Vagina (tissue), 2 donors: ENCODE results near the gene CADM1. TPM values are rescaled to one million over a fixed set of nuclear protein-coding genes. Genes with fewer than 3 reads are reported as not detected.

ENCODE experiments used
- DNase-seq, 2 donors: peaks; one replicate each; pipeline ENCODE4 v3.0.0-alpha.2; 2017; ENCODE audit errors: extremely low spot score in 2 of 2
- H3K27ac ChIP-seq: fragments of 200-600 bp; sonication (generic); one replicate; pipeline ENCODE4 v1.5.1; 2019
- H3K27me3 ChIP-seq: fragments of 200-600 bp; sonication (generic); one replicate; pipeline ENCODE4 v1.5.1; 2019
- H3K36me3 ChIP-seq, 2 donors: fragments of 200-600 bp; sonication (generic); one replicate each; pipeline ENCODE4 v1.5.1; 2017 to 2019
- H3K4me1 ChIP-seq: fragments of 200-600 bp; sonication (generic); one replicate; pipeline ENCODE4 v1.5.1; 2019
- H3K4me3 ChIP-seq, 2 donors: fragments of 200-600 bp; sonication (generic); 1 replicate in 1 of 2; 2 replicates in 1 of 2; pipeline ENCODE4 v1.5.1; 2016 to 2019
- H3K9me3 ChIP-seq: fragments of 200-600 bp; sonication (generic); one replicate; pipeline ENCODE4 v1.5.1; 2019
- CTCF ChIP-seq, 3 experiments: fragments of 450-650 bp in 2 of 3; fragments of 200-600 bp in 1 of 3; sonication (generic) in 1 of 3; IDR thresholded peaks; one replicate each; pipeline ENCODE4 v1.5.1; 2017 to 2019; ENCODE audit warnings: antibody characterized with exemption in 3 of 3, mild to moderate bottlenecking in 2 of 3, moderate library complexity in 2 of 3
- POLR2A ChIP-seq, 2 donors: fragments of 450-650 bp; IDR thresholded peaks; one replicate each; pipeline ENCODE4 v1.6.1; 2017; ENCODE audit warnings: antibody characterized with exemption in 2 of 2, mild to moderate bottlenecking in 2 of 2, moderate library complexity in 2 of 2
- POLR2AphosphoS5 ChIP-seq, 2 donors: sonication (generic); formaldehyde crosslinking; IDR thresholded peaks; one replicate each; pipeline ENCODE4 v1.9.0; 2017; ENCODE audit warnings: antibody characterized with exemption in 2 of 2, mild to moderate bottlenecking in 2 of 2, low read depth in 1 of 2; ENCODE audit not compliant: insufficient read depth in 1 of 2
- intact Hi-C: fragments of 100-400 bp; cut with DNase I; formaldehyde crosslinking; loops from one replicate; pipeline ENCODE4 v1.15.1; 2023
- total RNA-seq: library from RNA; depleted of rRNA; stranded (reverse); fragments of >200 nt; gene quantifications from one replicate; pipeline ENCODE4 v1.2.3, GENCODE V29; 2016

CADM1 gene
- total RNA-seq, 1 donor from 2014 or later, result 37.1 TPM

DNA sequence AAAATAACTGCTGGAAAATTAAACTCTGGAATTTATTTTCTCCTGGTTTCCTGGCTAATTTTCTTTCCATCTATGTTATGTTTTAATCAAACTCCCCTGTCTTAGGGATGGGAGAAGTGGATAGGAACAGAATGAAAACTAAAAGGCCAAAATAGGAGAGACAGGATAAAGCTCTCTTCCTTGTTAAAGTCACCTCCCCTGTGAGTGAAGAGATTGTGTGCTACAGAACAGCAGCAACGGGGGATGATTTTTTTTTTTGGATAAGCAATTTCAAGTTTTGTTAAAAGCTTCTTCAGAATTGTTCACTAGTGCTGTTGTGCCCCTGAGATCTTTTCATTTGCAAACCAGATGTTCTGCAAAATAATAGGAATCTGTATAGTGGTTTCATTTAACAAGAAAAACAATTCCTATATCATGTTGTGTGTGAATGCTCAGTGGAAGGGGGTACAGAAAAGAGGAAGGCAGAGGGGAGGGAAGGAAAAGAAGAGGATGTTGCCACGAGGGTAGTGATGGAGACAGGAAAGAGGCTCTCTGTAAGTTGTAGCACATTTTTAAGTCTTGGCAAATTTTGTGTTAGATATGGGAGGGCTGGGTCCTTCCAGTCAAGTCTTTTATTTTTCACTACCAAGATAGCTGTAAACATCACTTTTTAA, 301.2 kb downstream of the CADM1 start:
- Histone ChIP-seq H3K27ac (no peak overlapping the region), H3K9me3 (no peaks in the 10 kb centered on the region), H3K4me1 (no peaks in the 10 kb centered on the region), H3K36me3 (no peaks in the 10 kb centered on the region), H3K27me3 (no peaks in the 10 kb centered on the region), H3K4me3 (no peak overlapping the region)
- intact Hi-C loops, result no loop called here
- TF ChIP-seq POLR2A (IDR thresholded peaks at IDR 0.05) (no peak), CTCF (IDR thresholded peaks at IDR 0.05) (no peak), POLR2AphosphoS5 (IDR thresholded peaks at IDR 0.05; ENCODE audit: insufficient read depth in 1 of 2, low read depth in 1 of 2) (no peak)
- no peak for DNase-seq

GRCh38 chr11:115202074-115202473, 302.1 kb downstream of the CADM1 start:
- Histone ChIP-seq H3K4me1 (no peaks in the 10 kb centered on the region), H3K27me3 (no peaks in the 10 kb centered on the region), H3K4me3 (no peak overlapping the region), H3K36me3 (no peaks in the 10 kb centered on the region), H3K27ac (no peak overlapping the region), H3K9me3 (no peaks in the 10 kb centered on the region)
- TF ChIP-seq POLR2AphosphoS5 (IDR thresholded peaks at IDR 0.05; ENCODE audit: insufficient read depth in 1 of 2, low read depth in 1 of 2) (no peak), CTCF (IDR thresholded peaks at IDR 0.05) (no peak), POLR2A (IDR thresholded peaks at IDR 0.05) (no peak)
- intact Hi-C loops, result no loop called here
- no peak for DNase-seq

DNA sequence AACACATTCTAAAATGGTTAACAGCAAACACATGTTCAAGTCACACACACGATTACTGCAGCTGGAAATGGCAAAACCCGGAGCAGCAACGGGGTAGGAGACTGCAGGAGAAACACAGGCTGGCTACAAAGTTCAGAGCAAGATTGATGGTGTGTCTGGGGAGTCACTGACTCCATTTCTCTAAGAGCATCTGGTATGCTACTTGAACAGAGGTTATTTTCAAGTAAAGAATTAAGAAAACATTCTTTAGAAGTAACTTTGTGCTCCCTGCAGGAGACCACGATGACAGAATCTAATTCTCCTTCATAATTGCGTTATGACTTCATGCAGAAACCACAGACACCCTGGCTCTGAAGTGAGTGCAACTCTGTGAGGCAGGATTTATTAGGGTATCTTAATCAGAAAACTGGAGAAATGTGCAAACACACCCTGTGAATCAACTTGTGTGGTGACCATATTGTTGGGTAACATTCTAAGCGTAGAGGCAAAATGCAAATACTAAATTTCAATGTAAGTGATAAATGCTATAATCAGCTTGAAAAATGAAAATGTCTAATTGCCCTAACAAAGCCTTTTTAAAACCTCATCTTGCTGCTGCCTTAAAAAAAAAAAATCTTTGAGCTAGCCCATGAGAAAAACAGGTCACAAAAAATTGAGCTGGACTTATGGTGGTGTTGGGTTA, 303.0 kb downstream of the CADM1 start:
- no peak overlapping the region for H3K4me3 ChIP-seq
- DNase-seq, result no peak
- H3K27ac ChIP-seq, result no peak overlapping the region
- H3K4me1 ChIP-seq, result no peaks in the 10 kb centered on the region
- H3K36me3 ChIP-seq, result no peaks in the 10 kb centered on the region
- intact Hi-C loops, result no loop called here
- H3K27me3 ChIP-seq, result no peaks in the 10 kb centered on the region
- H3K9me3 ChIP-seq, result no peaks in the 10 kb centered on the region
- TF ChIP-seq POLR2A (IDR thresholded peaks at IDR 0.05) (no peak), CTCF (IDR thresholded peaks at IDR 0.05) (no peak), POLR2AphosphoS5 (IDR thresholded peaks at IDR 0.05; ENCODE audit: insufficient read depth in 1 of 2, low read depth in 1 of 2) (no peak)

- intact Hi-C loops, result no loop called here
- no peaks in the 10 kb centered on the region for H3K36me3 ChIP-seq
Observed at GRCh38 chr11:115199481-115200069, 304.6 kb downstream of the CADM1 start.

More at GRCh38 chr11:115199481-115200069, 304.6 kb downstream of the CADM1 start:
- H3K9me3 ChIP-seq, result no peaks in the 10 kb centered on the region
- H3K4me3 ChIP-seq, result no peak overlapping the region
- no peaks in the 10 kb centered on the region for H3K27me3 ChIP-seq
- no peak overlapping the region for H3K27ac ChIP-seq
- TF ChIP-seq CTCF (IDR thresholded peaks at IDR 0.05) (no peak), POLR2A (IDR thresholded peaks at IDR 0.05) (no peak), POLR2AphosphoS5 (IDR thresholded peaks at IDR 0.05; ENCODE audit: insufficient read depth in 1 of 2, low read depth in 1 of 2) (no peak)
- DNase-seq, result no peak
- H3K4me1 ChIP-seq, result no peaks in the 10 kb centered on the region
